H1 (cell line): ENCODE measurements around the gene BCHE. TPM values are rescaled to one million over a fixed set of nuclear protein-coding genes. Genes with fewer than 3 reads are reported as not detected.

Experiments
- CTCF ChIA-PET: fragments of 300-600 bp; sonication (Branson Sonifier 250); formaldehyde crosslinking; loops from one replicate; lab custom pipeline; 2021; ENCODE audit not compliant: partially characterized antibody; lab: Charles Lee
- POLR2A ChIA-PET: fragments of 300-600 bp; sonication (Branson Sonifier 250); formaldehyde crosslinking; loops from one replicate; lab custom pipeline; 2021; ENCODE audit warnings: inconsistent platforms; ENCODE audit not compliant: partially characterized antibody; lab: Charles Lee
- DNase-seq, 2 experiments: peaks; one replicate each; pipeline versions ENCODE4 v3.0.0 to v3.0.0-alpha.2; 2010 to 2022; ENCODE audit warnings: low spot score in 2 of 2, low read depth in 1 of 2, mixed read lengths in 1 of 2
- FAIRE-seq: peaks from 2 replicates; lab custom pipeline; 2011; peaks lifted over from hg19 to GRCh38; lab: Jason Lieb, UNC
- H2AFZ ChIP-seq: 2 replicates; pipeline ENCODE4 v1.8.1; 2012; ENCODE audit warnings: low read length, inconsistent platforms
- H2AK5ac ChIP-seq: 2 replicates; pipeline ENCODE4 v1.6.1; 2013; ENCODE audit warnings: low read depth, low read length
- H2BK120ac ChIP-seq: replicated peaks from 2 replicates; pipeline ENCODE3; 2013; ENCODE audit warnings: low read depth, low read length, inconsistent platforms
- H2BK12ac ChIP-seq: 2 replicates; pipeline ENCODE4 v1.6.1; 2013; ENCODE audit warnings: low read depth, low read length
- H2BK15ac ChIP-seq: 2 replicates; pipeline ENCODE4 v1.6.1; 2013; ENCODE audit warnings: low read length
- H2BK20ac ChIP-seq: 2 replicates; pipeline ENCODE4 v1.6.1; 2013; ENCODE audit warnings: low read length
- H2BK5ac ChIP-seq: 2 replicates; pipeline ENCODE4 v1.6.1; 2013; ENCODE audit warnings: low read depth, low read length
- H3K14ac ChIP-seq: 2 replicates; pipeline ENCODE4 v1.6.1; 2013; ENCODE audit warnings: inconsistent platforms; ENCODE audit not compliant: insufficient read length
- H3K18ac ChIP-seq: 2 replicates; pipeline ENCODE4 v1.6.1; 2013; ENCODE audit warnings: low read length; ENCODE audit errors: extremely low read depth
- H3K23ac ChIP-seq: 2 replicates; pipeline ENCODE4 v1.6.1; 2013; ENCODE audit warnings: inconsistent platforms; ENCODE audit not compliant: insufficient read length
- H3K23me2 ChIP-seq: 2 replicates; pipeline ENCODE4 v1.6.1; 2013; ENCODE audit warnings: low read depth, low read length
- H3K27ac ChIP-seq: 2 replicates; pipeline ENCODE4 v1.6.1; 2011; ENCODE audit warnings: low read depth, low read length, inconsistent platforms
- H3K27me3 ChIP-seq, 4 experiments: replicated peaks in 1 of 4; 1 replicate in 1 of 4; 2 replicates in 3 of 4; pipeline versions ENCODE4 v1.6.1 to v1.8.1; 2011 to 2013; ENCODE audit warnings: low read length in 3 of 4, mild to moderate bottlenecking in 3 of 4, inconsistent platforms in 2 of 4, mixed read lengths in 2 of 4, moderate library complexity in 1 of 4; ENCODE audit not compliant: control insufficient read depth in 3 of 4, insufficient read depth in 3 of 4; ENCODE audit errors: extremely low read depth in 1 of 4
- H3K36me3 ChIP-seq, 4 experiments: 2 replicates each; pipeline versions ENCODE4 v1.6.1 to v1.8.1; 2011 to 2013; ENCODE audit warnings: mild to moderate bottlenecking in 4 of 4, low read length in 3 of 4, moderate library complexity in 2 of 4, control low read depth in 1 of 4, inconsistent platforms in 1 of 4; ENCODE audit not compliant: insufficient read depth in 4 of 4, control insufficient read depth in 2 of 4
- H3K4ac ChIP-seq: replicated peaks from 2 replicates; pipeline ENCODE3; 2013; ENCODE audit warnings: low read length, low read depth, mixed read lengths, inconsistent platforms; ENCODE audit not compliant: insufficient read length
- H3K4me1 ChIP-seq, 4 experiments: replicated peaks in 1 of 4; 1 replicate in 1 of 4; 2 replicates in 3 of 4; pipeline versions ENCODE4 v1.6.1 to v1.8.1; 2011 to 2013; ENCODE audit warnings: low read length in 3 of 4, inconsistent platforms in 2 of 4, mixed read lengths in 1 of 4; ENCODE audit not compliant: insufficient read depth in 4 of 4, control insufficient read depth in 3 of 4
- H3K4me2 ChIP-seq, 2 experiments: 2 replicates each; pipeline versions ENCODE4 v1.6.1 to v1.8.1; 2011 to 2013; ENCODE audit warnings: low read depth in 2 of 2, low read length in 2 of 2, control low read depth in 1 of 2, inconsistent platforms in 1 of 2, mild to moderate bottlenecking in 1 of 2; ENCODE audit not compliant: insufficient read depth in 1 of 2
- H3K4me3 ChIP-seq, 4 experiments: fragments of 200-600, 300-600 bp in 1 of 4; sonication (generic), shearing (Covaris generic), sonication (Bioruptor Twin) in 1 of 4; 2 replicates each; pipeline versions ENCODE4 v1.5.1 to v1.8.1; 2011 to 2016; ENCODE audit warnings: low read length in 4 of 4, low read depth in 3 of 4, control low read depth in 2 of 4, inconsistent platforms in 2 of 4, mild to moderate bottlenecking in 2 of 4, mixed read lengths in 1 of 4, moderate library complexity in 1 of 4; ENCODE audit not compliant: insufficient read depth in 2 of 4; ENCODE audit errors: extremely low read depth in 1 of 4
- H3K56ac ChIP-seq: replicated peaks from 2 replicates; pipeline ENCODE3; 2013; ENCODE audit warnings: low read depth, mild to moderate bottlenecking, mixed read lengths, low read length, inconsistent platforms; ENCODE audit not compliant: insufficient read length
- H3K79me1 ChIP-seq: 2 replicates; pipeline ENCODE4 v1.6.1; 2013; ENCODE audit warnings: low read depth, low read length, control low read depth
- H3K79me2 ChIP-seq, 2 experiments: 2 replicates each; pipeline versions ENCODE4 v1.6.1 to v1.8.1; 2012 to 2013; ENCODE audit warnings: low read length in 2 of 2, mild to moderate bottlenecking in 2 of 2, inconsistent platforms in 1 of 2; ENCODE audit not compliant: insufficient read depth in 2 of 2, control insufficient read depth in 1 of 2
- H3K9ac ChIP-seq, 4 experiments: replicated peaks in 1 of 4; 1 replicate in 1 of 4; 2 replicates in 3 of 4; pipeline versions ENCODE4 v1.6.1 to v1.8.1; 2011 to 2013; ENCODE audit warnings: low read depth in 3 of 4, low read length in 3 of 4, control low read depth in 2 of 4, mild to moderate bottlenecking in 2 of 4, moderate library complexity in 2 of 4, inconsistent platforms in 1 of 4; ENCODE audit errors: extremely low read depth in 1 of 4
- H3K9me3 ChIP-seq, 2 experiments: 2 replicates each; pipeline versions ENCODE4 v1.6.1 to v1.8.1; 2012 to 2013; ENCODE audit warnings: mild to moderate bottlenecking in 2 of 2, moderate library complexity in 2 of 2, control low read depth in 1 of 2, inconsistent platforms in 1 of 2, low read depth in 1 of 2, low read length in 1 of 2, mixed read lengths in 1 of 2; ENCODE audit not compliant: insufficient read depth in 2 of 2
- H4K20me1 ChIP-seq, 2 experiments: replicated peaks in 1 of 2; 2 replicates each; pipeline versions ENCODE3 to v1.8.1; 2011 to 2013; ENCODE audit warnings: inconsistent platforms in 2 of 2, low read length in 2 of 2, mild to moderate bottlenecking in 1 of 2; ENCODE audit not compliant: insufficient read depth in 2 of 2, control insufficient read depth in 1 of 2
- H4K5ac ChIP-seq: 2 replicates; pipeline ENCODE4 v1.6.1; 2013; ENCODE audit warnings: low read length, low read depth, mixed read lengths, inconsistent platforms; ENCODE audit not compliant: insufficient read length
- H4K8ac ChIP-seq: 2 replicates; pipeline ENCODE4 v1.8.0; 2013; ENCODE audit warnings: mild to moderate bottlenecking, moderate library complexity, low read length, inconsistent platforms; ENCODE audit not compliant: insufficient read depth; ENCODE audit errors: extremely low read depth
- H4K91ac ChIP-seq: replicated peaks from 2 replicates; pipeline ENCODE3; 2013; ENCODE audit warnings: low read length, mixed read lengths, inconsistent platforms; ENCODE audit not compliant: insufficient read length
- CEBPB ChIP-seq: IDR thresholded peaks from 2 replicates; pipeline ENCODE4 v1.6.1; 2012; ENCODE audit warnings: low read depth, low read length
- CTCF ChIP-seq, 3 experiments: IDR thresholded peaks; 1 replicate in 2 of 3; 2 replicates in 1 of 3; pipeline versions ENCODE4 v1.5.1 to v1.6.1; 2011; ENCODE audit warnings: low read length in 3 of 3, mild to moderate bottlenecking in 3 of 3, inconsistent platforms in 2 of 3, low read depth in 1 of 3, moderate library complexity in 1 of 3; ENCODE audit not compliant: insufficient read depth in 1 of 3; ENCODE audit errors: control extremely low read depth in 1 of 3
- HDAC6 ChIP-seq: IDR thresholded peaks from one replicate; pipeline ENCODE4 v1.7.1; 2012; ENCODE audit warnings: low read depth, mild to moderate bottlenecking, inconsistent platforms, low read length, moderate library complexity
- PHF8 ChIP-seq: fragments of 200-600 bp; sonication (generic); conservative IDR thresholded peaks from 2 replicates; pipeline ENCODE4 v1.7.1; 2012; ENCODE audit warnings: low read depth, mild to moderate bottlenecking, inconsistent platforms, low read length, moderate library complexity
- RNF2 ChIP-seq: fragments of 200-900, 300-1000 bp; sonication (generic); IDR thresholded peaks from 2 replicates; pipeline ENCODE4 v1.7.1; 2016; ENCODE audit warnings: borderline replicate concordance, low read depth, mild to moderate bottlenecking, antibody characterized with exemption, low read length; ENCODE audit not compliant: poor library complexity, severe bottlenecking; ENCODE audit errors: missing control alignments
- TCF12 ChIP-seq: IDR thresholded peaks from 2 replicates; pipeline ENCODE4 v1.6.1; 2011; ENCODE audit warnings: low read depth, mild to moderate bottlenecking, low read length
- ZNF274 ChIP-seq: IDR thresholded peaks from 2 replicates; pipeline ENCODE4 v1.7.0; 2012; ENCODE audit warnings: low read length, borderline replicate concordance; ENCODE audit errors: extremely low read depth
- WGBS, 2 experiments: shearing (Covaris generic) in 1 of 2; methylation state at CpG; one replicate each; pipeline versions ENCODE4 v1.1.6 to v1.1.7; 2013 to 2015; ENCODE audit warnings: low lambda C conversion rate in 2 of 2, mixed read lengths in 2 of 2, inconsistent platforms in 1 of 2, low coverage in 1 of 2, missing lambda C conversion rate in 1 of 2; ENCODE audit not compliant: insufficient replicate concordance in 2 of 2, insufficient coverage in 1 of 2, insufficient read length in 1 of 2; ENCODE audit errors: extremely low coverage in 1 of 2, missing lambda C conversion rate in 1 of 2; 5-methylcytosine and 5-hydroxymethylcytosine counted together
- polyA plus RNA-seq, 7 experiments: library from polyadenylated mRNA; depleted of rRNA in 3 of 7; stranded (reverse) in 5 of 7; unstranded in 2 of 7; fragments of >200 nt in 5 of 7; fragments of 200-250 nt in 2 of 7; gene quantifications; 1 replicate in 5 of 7; 2 replicates in 1 of 7; 4 replicates in 1 of 7; pipeline versions ENCODE4 v1.2.1 to v1.2.3, GENCODE V29; 2011 to 2013; ENCODE audit warnings: missing spikeins in 2 of 7, mixed read lengths in 2 of 7
- total RNA-seq: library from RNA; stranded (reverse); fragmentation: NEBNext Ultra II Directional; extraction: Animal tissue kit (Norgen Biotek cat#: 25700); gene quantifications from 2 replicates; pipeline ENCODE4 v1.2.1, GENCODE V29; 2021

Gene BCHE
- total and polyA plus RNA-seq, 2 of the 8 experiments (the other 6 are each of a cell fraction or from before 2014, with no cell fraction given) = 0.56 to 1.9 TPM

- Histone ChIP-seq H3K14ac (no peak overlapping the region), H3K4me2 (no peak overlapping the region), H4K5ac (no peak overlapping the region), H3K27me3 (no peaks in the 10 kb centered on the region), H2BK120ac (no peak overlapping the region), H3K27ac (no peak overlapping the region), H2AK5ac (no peak overlapping the region), H2BK5ac (no peak overlapping the region), H3K9me3 (no peaks in the 10 kb centered on the region), H3K56ac (no peak overlapping the region), H3K4ac (no peak overlapping the region), H2BK20ac (no peak overlapping the region), H3K36me3 (no peaks in the 10 kb centered on the region), H3K9ac (no peak overlapping the region), H4K8ac (no peak overlapping the region), H3K23me2 (no peaks in the 10 kb centered on the region), H3K4me3 (no peak overlapping the region), H3K79me1 (no peaks in the 10 kb centered on the region), H2BK12ac (no peak overlapping the region), H2BK15ac (no peak overlapping the region), H3K23ac (no peak overlapping the region), H3K79me2 (no peaks in the 10 kb centered on the region), H2AFZ (no peak overlapping the region), H3K4me1 (no peaks in the 10 kb centered on the region), H4K20me1 (no peaks in the 10 kb centered on the region), H3K18ac (no peak overlapping the region), H4K91ac (no peak overlapping the region)
- POLR2A ChIA-PET = no interaction called here
- 89% methylated on average over 2 of the region's 2 CpGs; no CpG with 5 or more reads in 1 of the 2 experiments for WGBS, 2 experiments
- DNase-seq (no peak), FAIRE-seq (no peak)
- CTCF ChIA-PET = interaction anchor here (0.6 to 0.7 kb wide), 2 partner anchors 618 to 807 kb away, joined by 3 to 5 read pairs; no protein-coding TSS in a partner anchor
- TF ChIP-seq PHF8 (no peak), TCF12 (no peak), CTCF (IDR thresholded peaks at IDR 0.05; ENCODE audit: control extremely low read depth in 1 of 3, insufficient read depth in 1 of 3, low read depth in 1 of 3, low read length in 3 of 3) (no peak), RNF2 (no peak), HDAC6 (no peak), CEBPB (no peak), ZNF274 (no peak)
Measured at GRCh38 chr3:165797551-165797950, 39.7 kb downstream of the BCHE start.
